NCI-H1436 treated with DMSO at 0.1 percent for 48 hours (cell line): Measurements from ENCODE around the gene KDM2B.
"Not testable (repeated sequence)": the region's sequence is repeated elsewhere in the genome, so short reads cannot be mapped to it uniquely, and the experiment has no call there.

Source experiments
- DNase-seq: peaks from one replicate; lab custom pipeline; 2025; lab: John Stamatoyannopoulos, UW

KDM2B gene

DNA sequence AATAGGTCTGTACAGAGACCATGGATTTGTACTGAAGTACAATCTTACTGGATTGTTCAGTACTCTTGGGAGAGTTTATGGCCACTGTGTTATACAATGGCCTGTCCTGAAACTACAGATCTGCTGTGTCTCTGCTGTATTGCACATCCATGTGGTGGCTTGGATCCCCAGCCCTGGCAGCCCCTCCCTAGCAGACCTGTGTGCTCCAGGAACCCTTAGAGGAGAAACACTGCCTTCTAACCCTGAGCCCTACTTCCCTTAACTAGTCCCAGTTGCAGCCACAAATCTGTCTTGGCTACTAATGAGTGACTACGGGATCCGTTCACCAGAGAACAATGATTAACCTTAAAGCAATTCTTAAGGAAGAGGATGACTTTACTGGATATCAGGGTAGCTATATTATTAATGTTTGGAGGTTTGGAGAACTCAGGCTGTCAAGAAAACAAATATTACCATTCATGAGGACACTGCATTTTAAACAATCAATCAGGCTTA, 153.2 kb downstream of the KDM2B start:
- DNase-seq = no peak

DNA sequence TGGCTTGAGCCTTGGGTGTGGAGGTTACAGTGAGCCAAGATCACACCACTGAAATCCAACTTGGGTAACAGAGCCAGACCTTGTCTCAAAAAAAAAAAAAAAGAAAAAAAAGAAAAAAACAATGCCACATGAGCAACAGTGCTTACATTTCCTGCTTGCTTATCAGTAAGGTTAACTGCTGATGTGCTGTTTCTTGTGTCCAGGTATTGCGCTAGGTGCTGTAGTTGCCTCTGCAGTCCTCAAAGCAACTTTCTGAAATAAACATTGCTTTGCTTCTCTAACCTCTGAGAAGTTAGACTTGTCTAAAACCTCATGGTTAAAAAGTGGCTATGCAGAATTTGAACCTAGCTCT, 156.2 kb downstream of the KDM2B start:
- DNase-seq = no peak

DNA sequence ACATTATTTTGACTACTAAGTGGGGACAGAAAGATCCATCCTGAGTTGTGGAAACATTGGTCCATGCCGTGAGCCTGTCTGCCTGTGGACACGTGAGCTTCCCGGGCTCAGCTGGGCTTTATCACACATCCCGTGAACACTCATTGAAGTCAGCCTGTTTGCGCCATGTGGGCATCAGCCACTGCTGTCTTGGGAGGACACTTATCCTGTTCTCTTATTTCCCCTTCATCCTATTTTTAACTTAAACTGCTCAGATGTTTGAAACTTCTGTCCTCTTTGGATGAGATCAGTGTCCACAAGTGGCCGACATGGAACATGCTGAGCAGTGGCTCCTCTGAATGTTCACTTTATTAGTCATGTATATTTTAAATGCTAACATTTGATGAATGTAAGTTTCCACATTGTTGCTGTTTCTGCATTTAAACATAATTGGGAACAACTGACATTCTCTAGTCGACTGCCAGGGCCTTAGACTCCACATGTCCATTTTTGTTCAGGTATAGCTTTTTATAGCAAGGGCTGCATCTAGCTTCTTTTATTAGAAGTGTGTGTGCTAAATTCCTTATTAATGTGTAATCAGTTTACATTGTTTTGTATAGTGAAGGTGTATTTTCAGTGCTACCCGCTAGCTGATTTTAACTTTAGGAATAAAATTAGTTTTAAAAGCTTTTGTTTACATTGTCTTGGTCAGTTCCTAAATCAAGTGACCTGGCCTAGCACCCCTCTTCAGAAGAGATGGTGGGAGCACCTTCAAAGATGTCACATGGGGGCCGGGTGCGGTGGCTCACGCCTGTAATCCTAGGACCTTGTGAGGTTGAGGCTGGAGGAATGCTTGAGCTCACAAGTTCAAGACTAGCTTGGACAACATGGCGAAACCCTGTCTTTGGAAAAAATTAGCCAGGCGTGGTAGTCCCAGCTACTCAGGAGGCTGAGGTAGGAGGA, 156.9 kb downstream of the KDM2B start:
- DNase-seq = no peak

DNA sequence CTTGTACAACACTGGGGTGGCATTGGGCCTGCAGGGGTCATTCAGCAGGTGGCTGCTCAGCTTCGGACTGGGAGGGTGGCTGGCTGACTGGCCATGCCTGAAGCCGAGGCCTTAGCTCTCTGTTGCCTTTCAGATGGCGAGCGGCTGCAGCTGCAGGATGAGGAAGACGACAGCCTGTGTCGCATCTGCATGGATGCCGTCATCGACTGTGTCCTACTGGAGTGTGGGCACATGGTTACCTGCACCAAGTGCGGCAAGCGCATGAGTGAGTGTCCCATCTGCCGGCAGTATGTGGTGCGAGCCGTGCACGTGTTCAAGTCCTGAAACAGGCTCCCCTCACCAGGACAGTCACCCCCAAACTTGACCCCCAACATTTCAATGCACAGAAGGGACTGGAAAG, 157.6 kb downstream of the KDM2B start:
- no peak for DNase-seq

DNA sequence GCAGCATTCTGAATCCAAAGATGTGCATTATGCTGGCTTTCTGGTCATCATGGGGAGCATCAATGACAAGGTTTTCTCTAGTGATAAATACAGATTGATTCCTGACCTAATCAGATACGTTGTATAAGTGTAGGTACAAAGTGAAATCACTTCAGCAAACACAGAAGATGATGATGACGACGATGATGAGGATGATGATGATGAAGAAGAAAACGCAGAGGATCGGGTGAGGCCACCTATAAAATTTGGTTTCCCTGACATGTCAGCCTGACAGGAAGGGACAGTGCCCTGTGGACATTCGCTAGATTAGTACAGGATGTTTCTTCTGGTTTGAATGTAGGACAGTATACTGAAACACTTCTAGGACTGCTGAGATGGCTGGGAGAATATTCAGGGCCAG, 160.7 kb downstream of the KDM2B start:
- no peak for DNase-seq

DNA sequence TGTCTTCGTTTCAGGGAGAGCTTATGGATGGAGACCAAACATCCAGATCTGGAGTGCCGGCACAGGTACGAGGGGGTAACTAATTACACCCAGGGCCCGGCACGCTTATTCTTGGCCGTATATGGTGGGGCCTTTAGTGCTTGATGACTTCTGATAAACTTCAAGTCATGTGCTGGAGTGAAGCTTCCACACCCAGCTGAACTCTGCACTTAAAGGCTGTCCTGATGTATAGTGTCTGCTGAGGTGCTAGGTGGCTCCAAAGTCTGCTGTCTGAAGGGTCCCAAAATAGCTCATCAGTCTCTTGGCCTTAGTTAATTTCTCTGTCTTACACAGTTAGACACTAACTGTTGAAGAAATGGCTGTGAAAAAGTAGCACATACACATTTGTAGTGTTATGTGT, 163.0 kb downstream of the KDM2B start:
- DNase-seq = no peak

DNA sequence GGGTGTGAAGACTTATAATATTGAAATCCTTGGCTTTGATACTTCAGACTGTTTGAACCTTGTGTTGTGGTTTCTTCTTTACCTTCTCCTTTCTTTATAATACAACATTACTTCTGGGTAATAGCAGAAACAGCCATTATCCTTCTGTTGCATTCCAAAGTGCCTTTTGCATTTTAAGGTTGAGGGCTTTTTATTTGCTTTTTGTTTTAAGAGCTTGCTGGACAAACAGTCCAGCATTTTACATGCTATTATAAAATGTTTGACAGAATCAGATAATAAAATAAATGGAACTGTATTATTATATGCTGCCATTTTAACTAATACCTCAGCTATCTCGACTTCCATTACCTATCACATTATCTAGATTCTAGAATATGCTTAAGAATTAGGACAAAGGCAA, 166.9 kb downstream of the KDM2B start:
- DNase-seq = no peak

DNA sequence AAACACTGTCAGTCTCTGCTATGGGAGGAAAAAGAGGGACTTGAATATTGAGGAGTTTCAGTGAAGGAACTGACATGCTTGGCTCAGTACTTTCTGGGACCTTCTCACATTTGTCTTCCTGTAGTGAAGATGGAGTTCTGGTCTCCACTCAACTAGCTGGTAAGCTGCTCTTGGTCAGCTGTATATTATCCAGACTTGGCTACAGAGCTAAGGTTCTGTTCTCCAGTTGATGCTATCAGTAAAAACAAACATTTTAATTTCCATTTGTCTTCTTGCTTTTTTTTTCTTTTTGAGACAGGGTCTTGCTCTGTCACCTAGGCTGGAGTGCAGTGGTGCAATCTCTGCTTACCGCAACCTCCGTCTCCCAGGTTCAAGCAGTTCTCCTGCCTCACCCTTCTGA, 175.6 kb downstream of the KDM2B start:
- DNase-seq = no peak

DNA sequence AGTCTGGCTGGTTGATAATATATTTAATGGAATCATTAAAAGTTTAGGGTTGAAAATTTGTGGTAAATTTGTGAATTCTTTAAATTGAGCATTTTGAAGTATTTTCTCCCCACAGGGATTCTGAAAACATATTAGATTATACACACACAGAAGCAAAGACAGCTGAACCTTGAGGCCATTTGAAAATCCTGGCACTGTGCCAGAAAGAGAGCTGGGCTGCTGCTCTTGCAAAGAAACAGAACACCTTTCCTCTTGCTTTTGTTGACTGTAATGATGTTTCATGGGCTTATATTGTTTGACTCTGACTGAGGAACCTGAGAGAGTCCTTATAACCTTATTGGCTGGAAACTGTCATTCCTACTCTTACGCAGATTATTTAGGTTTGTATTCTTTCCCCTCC, 176.1 kb downstream of the KDM2B start:
- DNase-seq = peak; percentile 63

DNA sequence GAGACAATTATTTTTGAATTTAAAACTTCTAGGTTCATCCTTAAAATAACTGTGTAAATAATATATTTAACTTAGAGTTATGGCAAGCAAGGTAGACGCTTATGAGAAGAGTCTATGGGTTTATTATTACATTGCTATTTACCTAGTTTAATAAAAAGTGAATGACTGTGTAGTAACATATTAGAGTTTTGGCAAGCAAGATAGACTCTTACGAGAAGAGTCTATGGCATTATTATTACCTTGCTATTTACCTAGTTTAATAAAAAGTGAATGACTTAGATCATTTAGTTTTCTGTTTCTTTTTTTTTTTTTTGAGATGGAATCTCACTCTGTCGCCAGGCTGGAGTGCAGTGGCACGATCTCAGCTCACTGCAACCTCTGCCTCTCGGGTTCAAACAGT, 177.1 kb downstream of the KDM2B start:
- DNase-seq = no peak

DNA sequence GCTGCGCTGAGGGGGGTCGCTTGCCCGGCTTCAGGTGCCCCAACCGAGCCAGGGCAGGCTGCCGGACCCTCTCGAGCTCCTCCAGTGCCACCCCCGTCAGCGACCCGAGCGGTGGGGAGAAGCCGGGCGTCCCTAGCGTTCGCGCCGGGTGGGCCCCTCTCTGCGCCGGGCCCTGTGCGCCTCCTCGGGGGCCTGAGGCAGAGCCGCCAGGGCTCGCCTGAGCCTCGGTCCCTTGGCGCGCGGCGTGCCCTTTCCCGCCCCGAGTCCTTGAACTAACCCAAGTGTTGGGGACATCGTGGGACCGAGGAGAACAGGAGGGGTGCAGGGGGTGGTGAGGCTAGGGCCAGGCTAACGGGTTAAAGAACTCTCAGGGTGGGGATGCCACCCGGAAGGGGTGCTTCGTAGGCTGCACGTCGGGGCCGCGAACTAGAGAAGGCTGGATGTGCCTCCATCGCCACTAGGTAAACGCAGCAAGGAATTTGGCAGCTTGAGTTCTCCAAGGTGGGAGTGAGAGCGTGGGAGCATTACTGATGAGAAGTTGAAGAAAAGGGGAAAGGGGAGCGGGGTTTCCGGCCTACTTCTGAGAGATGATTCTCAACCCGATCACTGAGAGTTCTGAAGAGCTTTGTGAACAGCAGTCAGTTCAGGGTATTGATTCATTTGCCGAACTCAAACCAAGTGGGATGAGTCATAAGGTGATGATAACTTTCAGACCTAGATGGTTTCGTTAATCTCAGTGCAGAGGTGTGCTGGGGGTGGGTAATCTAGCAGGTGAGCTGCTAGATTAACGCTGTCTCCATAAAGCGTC, 180.3 kb downstream of the KDM2B start:
- no peak for DNase-seq

DNA sequence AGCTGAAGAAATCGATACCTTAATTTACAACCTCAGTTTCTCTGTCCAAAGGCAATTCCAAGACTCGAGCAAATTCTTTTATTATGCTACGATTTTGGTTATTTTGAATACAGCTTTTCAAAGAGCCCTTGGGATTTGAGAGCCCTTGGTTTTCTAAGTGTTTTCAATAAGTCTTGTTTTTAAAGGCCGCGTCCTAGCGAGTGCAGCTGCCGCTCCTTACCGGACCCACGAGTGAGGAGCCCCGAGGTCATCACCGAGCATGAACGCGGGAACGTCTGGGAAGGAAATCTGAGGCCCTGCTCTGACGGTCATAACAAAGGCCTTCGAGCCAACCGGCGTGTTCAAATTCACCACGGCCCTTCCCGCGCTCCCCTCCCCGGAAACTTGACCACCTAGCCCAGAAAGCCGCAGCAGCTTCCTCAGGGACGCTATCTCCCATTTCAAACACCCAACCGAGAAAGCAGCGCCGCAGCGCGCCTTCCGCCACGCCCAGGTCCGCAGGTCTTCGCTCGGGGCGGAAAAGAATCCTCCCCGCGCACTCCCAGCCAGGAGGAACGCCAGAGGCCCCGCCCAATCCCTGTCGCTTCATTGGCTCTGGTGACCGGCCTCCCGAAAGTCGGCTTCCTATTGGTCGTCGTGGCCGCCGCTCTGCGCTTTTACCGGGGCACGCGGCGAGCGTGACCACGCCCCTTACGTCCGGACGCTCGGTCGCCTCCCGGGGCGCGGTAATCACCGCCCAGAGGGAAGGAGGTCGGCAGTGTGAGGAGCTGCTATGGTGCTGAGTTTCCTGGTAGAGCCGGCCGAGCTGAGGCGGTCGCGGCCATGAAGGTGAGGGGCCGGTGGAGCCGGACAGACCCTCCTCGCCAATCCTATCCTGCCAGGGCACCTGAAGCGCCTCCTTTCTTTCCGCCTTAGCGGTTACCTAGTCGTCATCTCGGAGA, 181.2 kb downstream of the KDM2B start, which contains the start of gene RNF34:
Gene RNF34, plus strand, starts transcription at position 728 of the 941 bp plus-strand sequence. Its CDS starts 95 bp downstream, at position 823.
- peak; percentile 96 for DNase-seq

DNA sequence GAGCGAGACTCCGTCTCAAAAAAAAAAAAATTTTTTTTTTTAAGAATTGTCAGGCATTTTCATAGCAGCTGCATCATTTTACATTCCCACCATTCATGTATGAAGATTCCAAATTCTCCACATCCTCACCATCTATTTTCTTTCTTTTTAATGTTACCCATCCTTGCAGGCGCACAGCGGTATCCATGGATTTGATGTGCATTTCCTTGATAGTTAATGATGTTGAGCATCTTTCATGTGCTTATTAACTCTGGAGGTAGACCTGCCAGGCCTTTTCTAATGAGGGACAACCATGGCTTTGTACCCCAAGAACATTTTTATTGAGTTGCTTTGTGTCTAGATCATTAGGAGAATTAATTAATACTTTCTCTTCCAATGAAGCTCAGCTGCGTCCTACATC, 182.5 kb downstream of the KDM2B start:
- no peak for DNase-seq

DNA sequence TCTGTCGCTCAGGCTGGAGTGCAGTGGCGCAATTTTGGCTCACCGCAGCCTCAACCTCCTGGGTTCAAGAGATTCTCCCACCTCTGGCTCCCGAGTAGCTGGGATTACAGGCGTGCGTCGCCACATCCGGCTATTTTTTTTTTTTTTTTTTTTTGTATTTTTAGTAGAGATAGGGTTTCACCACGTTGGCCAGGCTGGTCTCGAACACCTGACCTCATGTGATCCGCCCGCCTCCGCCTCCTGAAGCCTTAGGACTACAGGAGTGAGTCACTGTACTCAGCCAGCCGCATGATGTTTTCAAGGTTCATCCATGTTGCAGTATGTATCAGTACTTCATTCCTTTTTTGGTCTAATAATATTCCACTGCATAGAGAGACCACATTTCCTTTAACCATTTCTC, 183.3 kb downstream of the KDM2B start:
- no peak for DNase-seq

DNA sequence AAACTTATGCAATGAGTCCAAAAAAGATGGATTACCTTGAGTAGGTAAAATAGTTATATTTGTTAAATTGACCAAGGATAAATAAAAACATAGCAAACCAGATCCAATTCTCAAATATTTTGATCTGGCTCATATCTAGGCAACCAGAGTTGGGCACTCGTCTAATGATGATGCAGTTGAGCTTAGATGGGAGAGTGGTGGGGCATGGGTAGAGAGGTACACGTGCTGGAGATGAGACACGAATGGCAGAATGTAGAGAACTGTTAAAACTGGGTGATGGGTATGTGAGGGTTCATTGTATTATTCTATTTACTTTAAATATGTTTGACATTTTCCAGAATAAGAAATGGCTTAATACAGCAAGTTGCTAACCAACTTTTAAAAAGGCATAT, 188.5 kb downstream of the KDM2B start:
- no peak for DNase-seq

DNA sequence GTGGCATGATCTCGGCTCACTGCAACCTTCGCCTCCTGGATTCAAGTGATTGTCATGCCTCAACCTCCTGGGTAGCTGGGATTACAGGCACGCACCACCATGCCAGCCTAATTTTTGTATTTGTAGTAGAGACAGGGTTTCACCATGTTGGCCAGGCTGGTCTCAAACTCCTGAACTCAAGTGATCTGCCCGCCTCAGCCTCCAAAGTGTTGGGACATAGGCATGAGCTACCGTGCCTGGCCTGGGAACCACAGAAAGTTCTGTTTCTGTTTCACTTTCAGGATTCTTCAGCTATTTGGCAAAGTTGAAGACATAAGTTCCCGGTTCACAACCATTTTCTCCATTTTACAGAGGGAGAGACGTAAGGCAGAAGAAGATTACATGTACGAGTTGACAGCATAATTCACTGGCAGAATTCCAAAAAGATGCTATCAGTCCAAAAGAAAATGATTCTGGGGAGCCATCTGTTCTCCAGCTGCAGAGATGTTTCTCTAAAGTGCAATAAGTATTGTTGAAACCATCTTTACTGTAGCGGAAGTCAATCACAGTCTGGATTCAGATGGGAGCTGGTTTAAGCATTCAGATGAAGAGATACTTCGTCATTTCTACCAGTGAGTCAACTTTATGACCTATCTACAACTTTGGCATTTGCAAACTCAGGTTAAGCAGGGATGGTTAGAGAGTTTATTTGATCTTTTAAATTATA, 189.1 kb downstream of the KDM2B start:
- no peak for DNase-seq

DNA sequence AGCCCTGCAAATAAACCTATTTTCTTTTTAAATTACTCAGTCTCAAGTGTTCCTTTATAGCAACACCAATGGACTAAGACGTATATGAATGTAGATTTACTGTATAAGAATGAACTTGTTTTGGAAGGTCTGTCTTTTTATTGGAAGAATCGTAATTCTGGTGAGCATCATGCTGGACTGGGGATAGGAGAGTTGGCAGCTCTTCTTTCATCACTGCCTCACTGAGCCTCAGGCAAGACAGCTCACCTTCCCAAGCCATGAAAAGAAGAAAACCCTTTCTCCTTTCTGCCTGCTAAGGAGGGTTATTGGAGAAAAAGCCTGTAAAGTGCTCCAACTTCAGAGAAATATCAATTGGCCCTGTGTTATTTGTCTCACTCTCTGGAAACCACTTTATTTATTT, 190.0 kb downstream of the KDM2B start:
- no peak for DNase-seq

DNA sequence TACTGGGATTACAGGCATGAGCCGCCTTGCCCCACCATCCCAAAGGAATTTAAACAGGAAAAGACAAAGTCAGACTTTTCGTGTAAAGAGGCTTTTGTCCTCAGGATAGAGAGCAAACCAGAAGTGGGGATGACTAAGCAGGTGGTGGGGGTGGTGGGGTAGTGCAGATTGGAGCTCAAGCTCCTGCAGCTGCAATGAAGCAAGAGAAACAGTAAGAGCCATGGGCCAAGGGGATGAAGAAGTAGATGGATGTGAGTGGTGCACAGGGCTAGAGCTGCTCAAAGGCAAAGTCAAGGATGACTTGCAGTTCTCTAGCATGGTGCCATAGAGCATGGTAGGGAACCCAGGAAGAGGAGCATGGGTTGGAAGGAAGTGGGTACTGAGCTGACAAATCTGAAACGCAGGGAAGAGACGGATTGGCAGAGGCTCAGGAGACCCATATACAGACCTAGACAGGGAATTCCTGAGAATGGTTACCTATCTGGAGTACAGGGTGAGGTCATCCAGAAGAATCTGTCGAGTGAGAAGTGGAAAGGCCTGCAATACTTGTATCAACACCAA, 192.3 kb downstream of the KDM2B start:
- DNase-seq = no peak

DNA sequence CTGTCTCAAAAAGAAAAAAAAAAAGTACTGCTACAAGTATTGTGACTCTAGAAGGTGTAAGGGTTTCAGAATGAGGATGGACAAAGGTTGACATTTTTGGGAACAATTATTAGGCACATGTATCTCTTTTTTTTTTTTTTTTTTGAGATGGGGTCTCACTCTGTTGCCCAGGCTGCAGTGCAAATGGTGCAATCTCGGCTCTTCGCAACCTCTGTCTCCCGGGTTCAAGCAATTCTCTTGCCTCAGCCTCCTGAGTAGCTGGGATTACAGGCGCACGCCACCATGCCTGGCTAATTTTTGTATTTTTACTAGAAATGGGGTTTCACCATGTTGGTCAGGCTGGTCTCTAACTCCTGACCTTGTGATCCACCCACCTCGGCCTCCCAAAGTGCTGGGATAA, 195.9 kb downstream of the KDM2B start:
- not testable (repeated sequence) for DNase-seq

DNA sequence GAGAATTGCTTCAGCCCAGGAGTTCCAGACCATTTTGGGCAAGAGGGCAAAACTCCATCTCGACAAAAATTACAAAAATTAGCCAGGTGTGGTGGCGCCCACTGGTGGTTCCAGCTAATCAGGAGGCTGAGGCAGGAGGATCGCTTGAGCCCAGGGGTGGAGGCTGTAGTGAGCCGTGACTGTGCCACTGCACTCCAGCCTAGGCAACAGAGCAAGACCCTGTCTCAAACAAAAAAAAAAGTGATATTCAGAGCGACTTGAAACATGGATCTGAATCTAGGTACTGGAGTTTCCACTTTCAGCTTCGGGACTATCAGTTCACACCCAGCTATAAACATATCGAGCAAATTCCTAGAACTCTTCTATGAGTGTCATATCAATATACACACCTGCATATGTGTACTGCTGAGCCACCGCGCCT, 197.2 kb downstream of the KDM2B start:
- DNase-seq = no peak

DNA sequence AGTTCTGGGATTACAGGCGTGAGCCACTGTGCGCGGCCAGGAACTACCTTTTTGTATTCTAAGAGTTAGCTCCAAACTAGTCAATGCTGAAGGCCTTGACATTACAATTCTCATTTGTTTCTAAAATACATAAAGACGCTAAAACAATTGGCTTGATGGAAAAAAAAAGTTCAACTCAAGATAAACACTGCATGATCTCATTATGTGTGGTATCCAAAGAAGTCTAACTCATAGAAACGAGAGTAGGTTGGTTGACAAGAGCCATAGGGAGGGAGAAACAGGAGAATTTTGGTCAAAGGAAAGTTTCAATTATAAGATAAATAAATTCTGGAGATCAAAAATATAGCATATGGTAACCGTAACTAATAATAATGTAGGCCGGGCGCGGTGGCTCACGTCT, 200.9 kb downstream of the KDM2B start:
- no peak for DNase-seq
